Loucy (cell line): ENCODE results near the gene KRTAP1-3.

Source experiments
- H2AFZ ChIP-seq: fragments of 200-600 bp; sonication (generic); 2 replicates; pipeline ENCODE4 v1.6.0; 2016; ENCODE audit warnings: antibody characterized with exemption, mild to moderate bottlenecking, low read length, moderate library complexity
- H3F3A ChIP-seq: fragments of 200-600 bp; 2 replicates; pipeline ENCODE4 v1.6.0; 2016; ENCODE audit warnings: antibody characterized with exemption, low read depth, mild to moderate bottlenecking
- H3K27me3 ChIP-seq: fragments of 200-600 bp; sonication (generic); 2 replicates; pipeline ENCODE4 v1.6.1; 2014; ENCODE audit warnings: low read length, mild to moderate bottlenecking; ENCODE audit not compliant: insufficient read depth, poor library complexity, severe bottlenecking
- H3K36me3 ChIP-seq: fragments of 200-600 bp; sonication (generic); 2 replicates; pipeline ENCODE4 v1.6.1; 2016; ENCODE audit warnings: low read length; ENCODE audit not compliant: insufficient read depth
- H3K4me1 ChIP-seq: fragments of 200-600 bp; sonication (generic); 2 replicates; pipeline ENCODE4 v1.5.1; 2014; ENCODE audit warnings: low read length, mild to moderate bottlenecking; ENCODE audit not compliant: insufficient read depth, poor library complexity, severe bottlenecking
- H3K4me2 ChIP-seq: fragments of 200-600 bp; sonication (generic); 2 replicates; pipeline ENCODE4 v1.6.0; 2014; ENCODE audit warnings: antibody characterized with exemption, low read length, low read depth, mild to moderate bottlenecking; ENCODE audit not compliant: poor library complexity, severe bottlenecking
- H3K4me3 ChIP-seq: fragments of 200-600 bp; sonication (generic); 2 replicates; pipeline ENCODE4 v1.5.1; 2014; ENCODE audit warnings: low read length, mild to moderate bottlenecking, mixed read lengths; ENCODE audit not compliant: poor library complexity, severe bottlenecking
- H3K79me2 ChIP-seq: fragments of 200-600 bp; sonication (generic); 2 replicates; pipeline ENCODE4 v1.6.1; 2014; ENCODE audit warnings: low read length; ENCODE audit not compliant: insufficient read depth
- H3K9ac ChIP-seq: fragments of 200-600 bp; sonication (generic); 2 replicates; pipeline ENCODE4 v1.6.0; 2014; ENCODE audit warnings: mild to moderate bottlenecking, low read depth, low read length, moderate library complexity; ENCODE audit not compliant: poor library complexity, severe bottlenecking
- H3K9me2 ChIP-seq: fragments of 200-600 bp; sonication (generic); replicated peaks from 2 replicates; pipeline ENCODE4 v1.6.1; 2016; ENCODE audit warnings: low read depth, low read length, mixed read lengths
- H3K9me3 ChIP-seq: fragments of 200-600 bp; sonication (generic); 2 replicates; pipeline ENCODE4 v1.6.1; 2014; ENCODE audit warnings: mild to moderate bottlenecking, antibody characterized with exemption, low read length, low read depth; ENCODE audit not compliant: insufficient read depth
- H4K20me1 ChIP-seq: fragments of 200-600 bp; sonication (generic); 2 replicates; pipeline ENCODE4 v1.6.0; 2014; ENCODE audit warnings: antibody characterized with exemption, low read length, mild to moderate bottlenecking; ENCODE audit not compliant: insufficient read depth, poor library complexity, severe bottlenecking
- EZH2phosphoT487 ChIP-seq: fragments of 200-600 bp; IDR thresholded peaks from 2 replicates; pipeline ENCODE4 v1.6.1; 2018; ENCODE audit warnings: antibody characterized with exemption, mild to moderate bottlenecking, moderate library complexity, borderline replicate concordance
- TF ChIP-seq, protein P1 (sequence below): fragments of 200-600 bp; sonication (generic); conservative IDR thresholded peaks from 2 replicates; pipeline ENCODE4 v1.5.1; 2014; ENCODE audit warnings: mild to moderate bottlenecking, antibody characterized with exemption, low read length

The KRTAP1-3 gene

DNA sequence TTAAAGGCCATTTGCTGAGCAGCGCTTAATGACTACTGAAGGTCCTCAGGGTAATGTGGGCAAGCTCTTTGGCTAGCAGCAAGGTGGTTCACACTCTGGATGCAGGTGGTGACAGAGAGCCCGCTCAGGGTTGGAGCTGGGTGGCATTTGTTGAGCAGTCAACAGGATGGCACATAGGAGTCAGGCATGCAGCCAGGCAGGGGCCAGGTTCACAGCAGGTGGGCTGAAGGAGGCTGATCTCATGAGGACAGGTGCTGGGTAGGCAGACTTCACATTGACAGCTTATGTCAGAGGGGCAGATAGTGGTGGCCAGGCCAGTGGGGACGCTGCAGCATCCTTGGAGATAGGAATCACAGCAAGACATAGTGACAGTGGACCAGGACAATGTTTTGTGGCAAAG is 30.3 kb downstream of the KRTAP1-3 start:
- Histone ChIP-seq H3K9me3 (no peaks in the 10 kb centered on the region), H3K4me3 (no peak overlapping the region), H3K27me3 (no peaks in the 10 kb centered on the region), H3K79me2 (no peaks in the 10 kb centered on the region), H3K9ac (no peak overlapping the region), H4K20me1 (no peaks in the 10 kb centered on the region), H3K4me1 (no peaks in the 10 kb centered on the region), H3K9me2 (no peaks in the 10 kb centered on the region), H3K36me3 (no peaks in the 10 kb centered on the region), H2AFZ (no peak overlapping the region), H3F3A (no peaks in the 10 kb centered on the region), H3K4me2 (no peak overlapping the region)
- TF ChIP-seq, protein P1, sequence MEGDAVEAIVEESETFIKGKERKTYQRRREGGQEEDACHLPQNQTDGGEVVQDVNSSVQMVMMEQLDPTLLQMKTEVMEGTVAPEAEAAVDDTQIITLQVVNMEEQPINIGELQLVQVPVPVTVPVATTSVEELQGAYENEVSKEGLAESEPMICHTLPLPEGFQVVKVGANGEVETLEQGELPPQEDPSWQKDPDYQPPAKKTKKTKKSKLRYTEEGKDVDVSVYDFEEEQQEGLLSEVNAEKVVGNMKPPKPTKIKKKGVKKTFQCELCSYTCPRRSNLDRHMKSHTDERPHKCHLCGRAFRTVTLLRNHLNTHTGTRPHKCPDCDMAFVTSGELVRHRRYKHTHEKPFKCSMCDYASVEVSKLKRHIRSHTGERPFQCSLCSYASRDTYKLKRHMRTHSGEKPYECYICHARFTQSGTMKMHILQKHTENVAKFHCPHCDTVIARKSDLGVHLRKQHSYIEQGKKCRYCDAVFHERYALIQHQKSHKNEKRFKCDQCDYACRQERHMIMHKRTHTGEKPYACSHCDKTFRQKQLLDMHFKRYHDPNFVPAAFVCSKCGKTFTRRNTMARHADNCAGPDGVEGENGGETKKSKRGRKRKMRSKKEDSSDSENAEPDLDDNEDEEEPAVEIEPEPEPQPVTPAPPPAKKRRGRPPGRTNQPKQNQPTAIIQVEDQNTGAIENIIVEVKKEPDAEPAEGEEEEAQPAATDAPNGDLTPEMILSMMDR = no peak

DNA sequence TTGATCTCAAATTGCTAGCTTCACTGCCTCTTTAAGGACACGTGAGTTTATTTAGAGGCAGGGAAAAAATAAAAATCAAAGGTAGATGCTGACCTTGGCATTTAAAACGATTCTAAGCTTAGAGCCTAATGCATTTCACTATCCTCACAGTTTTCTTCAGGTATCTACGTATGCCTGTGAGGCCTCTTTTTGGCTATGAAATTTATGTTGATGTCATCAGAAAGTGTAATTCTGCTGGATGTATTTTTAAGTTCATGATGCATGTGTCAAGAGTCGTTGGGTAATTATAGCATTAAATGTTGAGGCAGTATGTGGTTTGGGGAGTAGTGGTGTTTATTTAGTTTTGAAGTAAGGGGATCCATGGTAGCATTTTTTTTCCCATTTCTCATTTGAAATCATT is 30.7 kb downstream of the KRTAP1-3 start:
- Histone ChIP-seq H4K20me1 (no peaks in the 10 kb centered on the region), H3K4me1 (no peaks in the 10 kb centered on the region), H2AFZ (no peak overlapping the region), H3F3A (no peaks in the 10 kb centered on the region), H3K4me3 (no peak overlapping the region), H3K9me2 (no peaks in the 10 kb centered on the region), H3K79me2 (no peaks in the 10 kb centered on the region), H3K36me3 (no peaks in the 10 kb centered on the region), H3K4me2 (no peak overlapping the region), H3K27me3 (no peaks in the 10 kb centered on the region), H3K9me3 (no peaks in the 10 kb centered on the region), H3K9ac (no peak overlapping the region)
- no peak for TF ChIP-seq EZH2phosphoT487
- TF ChIP-seq, protein P1 = no peak

DNA sequence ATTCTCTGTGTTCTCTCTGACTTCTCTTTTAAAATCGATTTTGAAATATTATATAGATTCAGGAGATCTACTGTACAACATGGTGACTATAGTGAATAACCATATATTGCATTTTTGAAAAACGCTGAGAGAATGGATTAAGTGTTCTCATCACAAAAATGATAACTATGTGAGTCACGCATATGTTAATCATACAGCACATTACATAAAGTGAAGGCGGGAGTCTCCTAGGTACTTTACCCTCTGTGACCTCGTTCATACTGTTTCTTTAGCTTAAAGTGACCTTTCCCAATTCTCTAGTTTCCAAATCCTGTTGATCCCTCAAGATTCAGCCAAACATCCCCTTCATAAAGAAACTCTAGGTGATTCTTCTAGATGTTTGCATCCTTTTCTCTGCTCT is 31.9 kb downstream of the KRTAP1-3 start:
- no peaks in the 10 kb centered on the region for H3K9me2 ChIP-seq
- H3F3A ChIP-seq = no peaks in the 10 kb centered on the region
- H3K4me3 ChIP-seq = no peak overlapping the region
- H3K9me3 ChIP-seq = no peaks in the 10 kb centered on the region
- H2AFZ ChIP-seq = no peak overlapping the region
- no peak overlapping the region for H3K4me2 ChIP-seq
- no peaks in the 10 kb centered on the region for H3K36me3 ChIP-seq
- H3K79me2 ChIP-seq = no peaks in the 10 kb centered on the region
- TF ChIP-seq, protein P1 = no peak
- TF ChIP-seq EZH2phosphoT487 = no peak
- no peaks in the 10 kb centered on the region for H4K20me1 ChIP-seq
- no peaks in the 10 kb centered on the region for H3K27me3 ChIP-seq
- no peak overlapping the region for H3K9ac ChIP-seq
- no peaks in the 10 kb centered on the region for H3K4me1 ChIP-seq
